GM21528 (cell line): Measurements from ENCODE around the gene CLHC1.
"Not testable (repeated sequence)": the region's sequence is repeated elsewhere in the genome, so short reads cannot be mapped to it uniquely, and the experiment has no call there.

ENCODE experiments used
- ATAC-seq: cut with Tn5 transposase; IDR thresholded peaks from one replicate; pipeline ENCODE4 v1.9.1; 2021; ENCODE audit warnings: mild to moderate bottlenecking, moderate library complexity; ENCODE audit not compliant: unreplicated experiment, low FRiP score

CLHC1 gene

GRCh38 chr2:55232084-55232862, at the start of gene CLHC1, which contains the start of gene RPS27A:
Gene CLHC1, minus strand, starts transcription at chr2:55232293. Its CDS starts 9,882 bp downstream, at chr2:55222411.
Gene RPS27A, plus strand, starts transcription at chr2:55232688. Its CDS starts 137 bp downstream, at chr2:55232825.
- ATAC-seq, result peak; percentile 84

- ATAC-seq, result not testable (repeated sequence)
These were observed 48.9 kb upstream of the CLHC1 start for GRCh38 chr2:55280851-55281546.

GRCh38 chr2:55279859-55280424, 47.8 kb upstream of the CLHC1 start:
- ATAC-seq, result not testable (repeated sequence)

GRCh38 chr2:55279214-55279835, 47.2 kb upstream of the CLHC1 start:
- ATAC-seq, result not testable (repeated sequence)

GRCh38 chr2:55277310-55277709, 45.2 kb upstream of the CLHC1 start:
- ATAC-seq, result no peak

- ATAC-seq, result not testable (repeated sequence)
These were observed 42.3 kb upstream of the CLHC1 start for GRCh38 chr2:55274346-55274745.

GRCh38 chr2:55269645-55269990, 37.5 kb upstream of the CLHC1 start:
- ATAC-seq, result no peak

- peak; percentile 96 for ATAC-seq
These were observed 37.0 kb upstream of the CLHC1 start, which contains the start of gene MTIF2 for GRCh38 chr2:55268907-55269644. Gene MTIF2, minus strand, starts transcription at chr2:55269231. Its CDS starts 5,373 bp downstream, at chr2:55263858.

- ATAC-seq, result no peak
These were observed 36.3 kb upstream of the CLHC1 start for GRCh38 chr2:55268288-55268906.

- not testable (repeated sequence) for ATAC-seq
These were observed 27.5 kb upstream of the CLHC1 start for GRCh38 chr2:55259586-55259985.

GRCh38 chr2:55252832-55253231, 20.7 kb upstream of the CLHC1 start:
- no peak for ATAC-seq

- ATAC-seq, result no peak
These were observed 14.9 kb upstream of the CLHC1 start for GRCh38 chr2:55247025-55247424.

GRCh38 chr2:55245411-55245810, 13.3 kb upstream of the CLHC1 start:
- ATAC-seq, result no peak

GRCh38 chr2:55242617-55243016, 10.5 kb upstream of the CLHC1 start:
- ATAC-seq, result no peak

GRCh38 chr2:55241582-55241981, 9.5 kb upstream of the CLHC1 start:
- not testable (repeated sequence) for ATAC-seq

GRCh38 chr2:55239656-55240222, 7.6 kb upstream of the CLHC1 start:
- no peak for ATAC-seq

GRCh38 chr2:55236992-55237543, 5.0 kb upstream of the CLHC1 start:
- no peak for ATAC-seq

- no peak for ATAC-seq
These were observed 3.8 kb upstream of the CLHC1 start for GRCh38 chr2:55235724-55236538.

- no peak for ATAC-seq
These were observed 1.5 kb upstream of the CLHC1 start for GRCh38 chr2:55233658-55233940.
